Activated CD4-positive, alpha-beta T cell treated with anti-CD3 and anti-CD28 coated beads, Interleukin-2, amount 50 U/mL, for 1 hour (primary cell): Measurements from ENCODE around the gene ETV7.
"Not testable (repeated sequence)": the region's sequence is repeated elsewhere in the genome, so short reads cannot be mapped to it uniquely, and the experiment has no call there.

ENCODE experiments used
- DNase-seq: peaks from one replicate; pipeline ENCODE4 v3.0.0-alpha.2; 2020

ETV7 gene

GRCh38 chr6:36362551-36363370 lies 24.7 kb downstream of the ETV7 start:
- DNase-seq, result no peak

- no peak for DNase-seq
Observed at GRCh38 chr6:36361071-36361470, 26.4 kb downstream of the ETV7 start.

- peak; percentile 64 for DNase-seq
Observed at GRCh38 chr6:36360241-36361054, 27.0 kb downstream of the ETV7 start.

- DNase-seq, result no peak
Observed at GRCh38 chr6:36358226-36358915, 29.1 kb downstream of the ETV7 start.

GRCh38 chr6:36357872-36358225 lies 29.6 kb downstream of the ETV7 start:
- no peak for DNase-seq

GRCh38 chr6:36355819-36356218 lies 31.6 kb downstream of the ETV7 start:
- DNase-seq, result no peak

GRCh38 chr6:36353411-36353915 lies 34.0 kb downstream of the ETV7 start:
- no peak for DNase-seq

GRCh38 chr6:36352477-36353157 lies 34.9 kb downstream of the ETV7 start:
- no peak for DNase-seq

GRCh38 chr6:36350681-36351571 lies 36.5 kb downstream of the ETV7 start:
- no peak for DNase-seq

GRCh38 chr6:36350082-36350481 lies 37.4 kb downstream of the ETV7 start:
- no peak for DNase-seq

- DNase-seq, result peak; percentile 34
Observed at GRCh38 chr6:36349240-36349639, 38.2 kb downstream of the ETV7 start.

GRCh38 chr6:36347621-36348020 lies 39.8 kb downstream of the ETV7 start:
- no peak for DNase-seq

- DNase-seq, result no peak
Observed at GRCh38 chr6:36346486-36347273, 40.8 kb downstream of the ETV7 start.

- no peak for DNase-seq
Observed at GRCh38 chr6:36345681-36346466, 41.6 kb downstream of the ETV7 start.

GRCh38 chr6:36343109-36343680 lies 44.3 kb downstream of the ETV7 start:
- no peak for DNase-seq

- peak; percentile 75 for DNase-seq
Observed at GRCh38 chr6:36340618-36341454, 46.6 kb downstream of the ETV7 start.

- no peak for DNase-seq
Observed at GRCh38 chr6:36340306-36340617, 47.2 kb downstream of the ETV7 start.

- DNase-seq, result no peak
Observed at GRCh38 chr6:36339146-36339545, 48.3 kb downstream of the ETV7 start.

- DNase-seq, result not testable (repeated sequence)
Observed at GRCh38 chr6:36338223-36338622, 49.2 kb downstream of the ETV7 start.
